ENCODE measurements around the gene PPP2R3A. TPM values are rescaled to one million over a fixed set of nuclear protein-coding genes. Genes with fewer than 3 reads are reported as not detected.

PPP2R3A gene
- total RNA-seq, 1 donor from 2014 or later: 25.9 TPM

DNA sequence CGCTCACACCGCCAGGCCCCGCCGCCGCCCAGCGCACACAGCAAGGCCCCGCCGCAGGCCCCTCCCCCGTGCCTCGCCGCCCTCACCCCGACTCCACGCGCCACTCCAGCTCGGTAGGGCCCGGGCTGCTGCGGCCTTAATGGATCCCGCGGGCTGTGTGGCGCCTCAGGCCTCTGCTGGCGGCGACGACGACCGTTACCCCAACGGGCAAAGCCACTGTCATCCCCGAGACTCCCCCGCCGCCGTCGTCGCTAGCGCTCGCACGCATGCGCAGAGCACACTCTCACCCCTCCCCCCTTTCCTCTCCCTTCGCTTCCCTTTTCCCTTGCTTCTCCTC, 230.5 kb downstream of the PPP2R3A start, which contains the start of gene MSL2:
MSL2 (minus strand) TSS at position 272 of the 337 bp plus-strand sequence. CDS start 1,222 bp downstream, outside the sequence.
- TF ChIP-seq, protein P1, sequence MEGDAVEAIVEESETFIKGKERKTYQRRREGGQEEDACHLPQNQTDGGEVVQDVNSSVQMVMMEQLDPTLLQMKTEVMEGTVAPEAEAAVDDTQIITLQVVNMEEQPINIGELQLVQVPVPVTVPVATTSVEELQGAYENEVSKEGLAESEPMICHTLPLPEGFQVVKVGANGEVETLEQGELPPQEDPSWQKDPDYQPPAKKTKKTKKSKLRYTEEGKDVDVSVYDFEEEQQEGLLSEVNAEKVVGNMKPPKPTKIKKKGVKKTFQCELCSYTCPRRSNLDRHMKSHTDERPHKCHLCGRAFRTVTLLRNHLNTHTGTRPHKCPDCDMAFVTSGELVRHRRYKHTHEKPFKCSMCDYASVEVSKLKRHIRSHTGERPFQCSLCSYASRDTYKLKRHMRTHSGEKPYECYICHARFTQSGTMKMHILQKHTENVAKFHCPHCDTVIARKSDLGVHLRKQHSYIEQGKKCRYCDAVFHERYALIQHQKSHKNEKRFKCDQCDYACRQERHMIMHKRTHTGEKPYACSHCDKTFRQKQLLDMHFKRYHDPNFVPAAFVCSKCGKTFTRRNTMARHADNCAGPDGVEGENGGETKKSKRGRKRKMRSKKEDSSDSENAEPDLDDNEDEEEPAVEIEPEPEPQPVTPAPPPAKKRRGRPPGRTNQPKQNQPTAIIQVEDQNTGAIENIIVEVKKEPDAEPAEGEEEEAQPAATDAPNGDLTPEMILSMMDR (conservative IDR thresholded peaks at IDR 0.05; ENCODE audit: low read depth, low read length): no peak
- DNase-seq (ENCODE audit: low read depth): no peak
- peak within 1 kb of the TSS; percentile 65 for H3K4me3 ChIP-seq (ENCODE audit: low read depth, low read length)

DNA sequence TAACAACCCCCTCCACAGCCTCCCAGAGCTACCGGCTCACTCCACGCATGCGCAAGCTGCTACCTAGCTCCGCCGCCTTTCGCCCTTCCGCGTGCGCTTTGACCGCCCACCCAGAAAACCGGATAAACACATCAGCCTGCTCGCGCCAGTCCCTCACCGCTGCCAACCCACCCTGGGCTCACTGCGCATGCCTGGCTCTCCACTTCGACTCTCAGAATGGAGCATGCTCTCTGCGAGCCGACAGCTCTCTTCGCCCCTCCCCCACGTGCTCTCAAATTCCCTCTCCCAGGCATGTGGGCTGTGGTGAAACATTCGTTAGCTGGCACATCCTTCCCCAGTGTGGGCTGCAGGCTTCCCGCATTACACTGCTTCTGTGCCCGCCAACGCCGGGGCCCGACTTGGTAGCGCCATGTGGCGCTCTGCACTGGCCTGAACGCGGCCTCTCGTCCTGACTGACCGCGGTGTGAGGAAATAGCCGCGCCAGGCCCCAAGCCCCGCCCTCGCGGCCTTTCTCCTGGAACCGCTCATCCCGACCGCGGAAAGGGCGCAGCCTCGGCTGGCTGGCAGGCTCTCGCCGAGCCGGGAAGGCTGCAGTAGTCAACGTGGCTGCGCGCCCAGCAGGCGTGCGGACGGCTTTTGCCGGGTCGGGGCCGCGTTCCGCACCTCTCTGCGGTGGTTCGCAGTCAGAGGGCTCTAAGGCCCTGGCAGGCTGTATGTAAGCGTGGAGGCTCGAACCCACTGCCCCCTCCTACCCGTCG, 231.1 kb downstream of the PPP2R3A start:
- TF ChIP-seq, protein P1 (conservative IDR thresholded peaks at IDR 0.05; ENCODE audit: low read depth, low read length): no peak
- DNase-seq (ENCODE audit: low read depth): peak; percentile 90
- peak overlapping the region; percentile 65 for H3K4me3 ChIP-seq (ENCODE audit: low read depth, low read length)

- TF ChIP-seq, protein P1 (conservative IDR thresholded peaks at IDR 0.05; ENCODE audit: low read depth, low read length): no peak
- DNase-seq (ENCODE audit: low read depth): no peak
Measured at GRCh38 chr3:136197159-136197793, 231.7 kb downstream of the PPP2R3A start.

More at GRCh38 chr3:136197159-136197793, 231.7 kb downstream of the PPP2R3A start:
- peak overlapping the region; percentile 65 for H3K4me3 ChIP-seq (ENCODE audit: low read depth, low read length)

Other genes starting within 250 kb of the PPP2R3A start
- gene MSL2, start 230.6 kb downstream of the PPP2R3A start, total RNA-seq: 8.0 and 8.3 TPM in 2 replicates